HepG2 (cell line): ENCODE results near the gene TTC21B. TPM values are rescaled to one million over a fixed set of nuclear protein-coding genes. Genes with fewer than 3 reads are reported as not detected.

Experiments
- AKAP8 ChIP-seq: sonication (generic); formaldehyde crosslinking; IDR thresholded peaks from 2 replicates; pipeline ENCODE4 v1.5.1; 2020; ENCODE audit warnings: mild to moderate bottlenecking, missing genetic modification reagents
- ETV6 ChIP-seq: sonication (generic); formaldehyde crosslinking; conservative IDR thresholded peaks from 2 replicates; pipeline ENCODE4 v1.4.0; 2020; ENCODE audit warnings: missing genetic modification reagents
- FOXP1 ChIP-seq, 2 experiments: fragments of 450-650 bp in 1 of 2; IDR thresholded peaks; 2 replicates each; pipeline ENCODE4 v1.6.1; 2017 to 2018; ENCODE audit warnings: antibody characterized with exemption in 1 of 2
- GTF2F1 ChIP-seq: fragments of 150-350 bp; IDR thresholded peaks from 2 replicates; pipeline ENCODE4 v1.6.1; 2014; ENCODE audit warnings: low read length
- HDAC2 ChIP-seq: sonication (generic); formaldehyde crosslinking; IDR thresholded peaks from 2 replicates; pipeline ENCODE4 v1.4.0; 2020; ENCODE audit warnings: missing genetic modification reagents
- SMAD9 ChIP-seq: sonication (generic); formaldehyde crosslinking; IDR thresholded peaks from 2 replicates; pipeline ENCODE4 v1.5.1; 2020; ENCODE audit warnings: mild to moderate bottlenecking, missing genetic modification reagents
- SOX5 ChIP-seq: IDR thresholded peaks from 2 replicates; pipeline ENCODE4 v1.6.1; 2016; ENCODE audit warnings: borderline replicate concordance
- SOX6 ChIP-seq, 2 experiments: fragments of 450-650 bp in 1 of 2; sonication (generic) in 1 of 2; formaldehyde crosslinking in 1 of 2; IDR thresholded peaks; 2 replicates each; pipeline versions ENCODE4 v1.4.0 to v1.6.1; 2017 to 2020; ENCODE audit warnings: antibody characterized with exemption in 1 of 2, mild to moderate bottlenecking in 1 of 2, missing genetic modification reagents in 1 of 2
- SRY ChIP-seq: sonication (generic); formaldehyde crosslinking; IDR thresholded peaks from 2 replicates; pipeline ENCODE4 v1.8.0; 2022; ENCODE audit warnings: mild to moderate bottlenecking, missing genetic modification reagents
- TBX3 ChIP-seq: fragments of 450-650 bp; IDR thresholded peaks from 2 replicates; pipeline ENCODE4 v1.6.1; 2017; ENCODE audit warnings: antibody characterized with exemption, mild to moderate bottlenecking, inconsistent platforms, borderline replicate concordance
- ZNF121 ChIP-seq: sonication (generic); formaldehyde crosslinking; IDR thresholded peaks from 2 replicates; pipeline ENCODE4 v1.5.0; 2020; ENCODE audit warnings: mild to moderate bottlenecking, missing genetic modification reagents
- ZNF251 ChIP-seq: sonication (generic); formaldehyde crosslinking; IDR thresholded peaks from 2 replicates; pipeline ENCODE4 v1.9.0; 2021; ENCODE audit warnings: mild to moderate bottlenecking, missing genetic modification reagents
- ZNF274 ChIP-seq: sonication (generic); formaldehyde crosslinking; IDR thresholded peaks from 2 replicates; pipeline ENCODE4 v1.5.1; 2020; ENCODE audit warnings: mild to moderate bottlenecking, missing genetic modification reagents
- ZNF543 ChIP-seq: sonication (generic); formaldehyde crosslinking; IDR thresholded peaks from 2 replicates; pipeline ENCODE4 v1.4.0; 2020; ENCODE audit warnings: mild to moderate bottlenecking, missing genetic modification reagents
- ZNF773 ChIP-seq: sonication (generic); formaldehyde crosslinking; IDR thresholded peaks from 2 replicates; pipeline ENCODE4 v1.4.0; 2020; ENCODE audit warnings: missing genetic modification reagents, borderline replicate concordance
- polyA plus RNA-seq, 8 experiments: library from polyadenylated mRNA; depleted of rRNA in 3 of 8; stranded (reverse) in 7 of 8; unstranded in 1 of 8; fragments of >200 nt; fragmentation: Illumina TruSeq in 4 of 8; extraction: Trizol in 4 of 8; gene quantifications; 2 replicates each; pipeline versions ENCODE4 v1.2.1 to v1.2.3, GENCODE V29; 2011 to 2016; ENCODE audit warnings: low read depth in 4 of 8, missing spikeins in 1 of 8, mixed read lengths in 1 of 8; ENCODE audit not compliant: insufficient read depth in 1 of 8
- total RNA-seq, 5 experiments: library from RNA; depleted of rRNA; stranded (reverse); fragments of >200 nt; fragmentation: Illumina TruSeq; extraction: Trizol; gene quantifications; 2 replicates each; pipeline ENCODE4 v1.2.3, GENCODE V29; 2016; ENCODE audit warnings: low read depth in 1 of 5
- TF ChIP-seq, protein P1 (sequence below): sonication (generic); formaldehyde crosslinking; IDR thresholded peaks from 2 replicates; pipeline ENCODE4 v1.4.0; 2020; ENCODE audit warnings: mild to moderate bottlenecking, missing genetic modification reagents
- TF ChIP-seq, protein P2 (sequence below): IDR thresholded peaks from 2 replicates; pipeline ENCODE4 v1.6.1; 2016; ENCODE audit warnings: low read depth
- TF ChIP-seq, protein P3 (sequence below): sonication (generic); formaldehyde crosslinking; conservative IDR thresholded peaks from 2 replicates; pipeline ENCODE4 v1.4.0; 2020; ENCODE audit warnings: mild to moderate bottlenecking, missing genetic modification reagents, moderate library complexity
- TF ChIP-seq, protein P4 (sequence below): sonication (generic); formaldehyde crosslinking; IDR thresholded peaks from 2 replicates; pipeline ENCODE4 v1.5.0; 2020; ENCODE audit warnings: mild to moderate bottlenecking, missing genetic modification reagents, borderline replicate concordance

Gene TTC21B
- total and polyA plus RNA-seq, 2 of the 13 experiments (the other 11 are each of a cell fraction or from before 2014, with no cell fraction given), result 39.1 to 67.1 TPM

DNA sequence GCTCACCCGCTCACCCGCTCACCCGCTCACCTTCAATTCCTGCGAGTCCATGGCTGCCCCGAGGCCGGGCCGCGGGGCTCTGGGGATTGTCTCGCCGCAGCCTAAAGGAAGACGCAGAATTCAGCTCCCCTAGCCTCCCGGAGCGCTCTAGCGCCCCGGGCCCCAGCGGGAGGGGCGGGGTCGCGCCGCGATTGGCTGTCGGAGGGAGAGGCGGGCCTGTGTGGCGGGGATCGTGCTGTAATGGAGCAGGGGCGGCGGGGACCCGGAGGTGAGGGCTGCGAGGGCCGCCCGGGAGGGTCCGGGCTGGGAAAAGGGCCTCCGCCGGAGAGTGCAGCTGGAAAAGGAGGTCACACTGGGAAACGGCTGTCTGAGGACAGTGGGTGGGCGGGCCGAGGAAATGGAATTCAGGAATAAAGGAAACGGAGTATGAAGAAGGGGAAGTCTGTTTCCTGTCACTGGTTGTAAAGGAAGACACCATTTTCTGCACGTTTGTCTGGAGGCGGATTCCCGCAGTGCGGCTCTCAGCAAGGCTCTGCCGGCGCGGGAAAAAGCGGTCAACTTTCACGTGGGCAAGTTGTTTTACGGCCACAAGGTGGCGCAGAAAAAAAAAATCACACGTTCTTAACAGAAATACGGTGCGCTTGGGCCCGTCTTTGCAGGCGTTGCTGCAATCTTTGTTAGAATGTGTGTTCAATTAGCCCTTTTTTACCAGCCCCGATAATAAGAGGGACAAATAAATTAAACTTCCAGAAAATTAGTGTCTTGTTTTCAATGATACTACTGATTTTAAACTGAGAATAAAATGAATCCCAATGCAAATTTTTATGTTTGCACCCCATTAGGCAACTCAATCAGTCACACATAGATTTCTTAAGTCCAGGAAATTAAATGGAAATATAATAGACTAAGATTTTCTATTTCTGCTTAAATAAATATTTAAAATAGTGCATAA is at the start of gene TTC21B (continued):
- TF ChIP-seq, protein P1, sequence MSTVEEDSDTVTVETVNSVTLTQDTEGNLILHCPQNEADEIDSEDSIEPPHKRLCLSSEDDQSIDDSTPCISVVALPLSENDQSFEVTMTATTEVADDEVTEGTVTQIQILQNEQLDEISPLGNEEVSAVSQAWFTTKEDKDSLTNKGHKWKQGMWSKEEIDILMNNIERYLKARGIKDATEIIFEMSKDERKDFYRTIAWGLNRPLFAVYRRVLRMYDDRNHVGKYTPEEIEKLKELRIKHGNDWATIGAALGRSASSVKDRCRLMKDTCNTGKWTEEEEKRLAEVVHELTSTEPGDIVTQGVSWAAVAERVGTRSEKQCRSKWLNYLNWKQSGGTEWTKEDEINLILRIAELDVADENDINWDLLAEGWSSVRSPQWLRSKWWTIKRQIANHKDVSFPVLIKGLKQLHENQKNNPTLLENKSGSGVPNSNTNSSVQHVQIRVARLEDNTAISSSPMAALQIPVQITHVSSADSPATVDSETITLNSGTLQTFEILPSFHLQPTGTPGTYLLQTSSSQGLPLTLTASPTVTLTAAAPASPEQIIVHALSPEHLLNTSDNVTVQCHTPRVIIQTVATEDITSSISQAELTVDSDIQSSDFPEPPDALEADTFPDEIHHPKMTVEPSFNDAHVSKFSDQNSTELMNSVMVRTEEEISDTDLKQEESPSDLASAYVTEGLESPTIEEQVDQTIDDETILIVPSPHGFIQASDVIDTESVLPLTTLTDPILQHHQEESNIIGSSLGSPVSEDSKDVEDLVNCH, result 0 out of 2 replicates have a peak, but pooled peaks have one; percentile 25
- TF ChIP-seq ZNF121 (CRISPR knock-in tag) (peak; percentile 76), TBX3 (peak; percentile 60; the same call in 1 of the 2 replicates), AKAP8 (CRISPR knock-in tag) (peak; percentile 81), ETV6 (CRISPR knock-in tag) (peak; percentile 28; the same call in 1 of the 2 replicates), ZNF543 (CRISPR knock-in tag) (peak; percentile 99), SMAD9 (CRISPR knock-in tag) (no peak), ZNF274 (peak; percentile 96), ZNF251 (CRISPR knock-in tag) (no peak), ZNF773 (CRISPR knock-in tag) (0 out of 2 replicates have a peak, but pooled peaks have one; percentile 10), SRY (CRISPR knock-in tag) (peak; percentile 89), SOX6 (IDR thresholded peaks at IDR 0.05) (no peak), SOX6 (CRISPR knock-in tag; IDR thresholded peaks at IDR 0.05) (peak; percentile 73), SOX5 (0 out of 2 replicates have a peak, but pooled peaks have one; percentile 45), GTF2F1 (no peak), FOXP1 (IDR thresholded peaks at IDR 0.05) (0 out of 2 replicates have a peak, but pooled peaks have one; percentile 35), FOXP1 (CRISPR knock-in tag; IDR thresholded peaks at IDR 0.05) (peak; percentile 1; the same call in 1 of the 2 replicates), HDAC2 (CRISPR knock-in tag) (peak; percentile 75)
- TF ChIP-seq, protein P2, sequence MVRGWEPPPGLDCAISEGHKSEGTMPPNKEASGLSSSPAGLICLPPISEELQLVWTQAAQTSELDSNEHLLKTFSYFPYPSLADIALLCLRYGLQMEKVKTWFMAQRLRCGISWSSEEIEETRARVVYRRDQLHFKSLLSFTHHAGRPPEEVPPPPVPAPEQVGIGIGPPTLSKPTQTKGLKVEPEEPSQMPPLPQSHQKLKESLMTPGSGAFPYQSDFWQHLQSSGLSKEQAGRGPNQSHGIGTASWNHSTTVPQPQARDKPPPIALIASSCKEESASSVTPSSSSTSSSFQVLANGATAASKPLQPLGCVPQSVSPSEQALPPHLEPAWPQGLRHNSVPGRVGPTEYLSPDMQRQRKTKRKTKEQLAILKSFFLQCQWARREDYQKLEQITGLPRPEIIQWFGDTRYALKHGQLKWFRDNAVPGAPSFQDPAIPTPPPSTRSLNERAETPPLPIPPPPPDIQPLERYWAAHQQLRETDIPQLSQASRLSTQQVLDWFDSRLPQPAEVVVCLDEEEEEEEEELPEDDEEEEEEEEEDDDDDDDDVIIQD, result peak; percentile 68
- TF ChIP-seq, protein P3, sequence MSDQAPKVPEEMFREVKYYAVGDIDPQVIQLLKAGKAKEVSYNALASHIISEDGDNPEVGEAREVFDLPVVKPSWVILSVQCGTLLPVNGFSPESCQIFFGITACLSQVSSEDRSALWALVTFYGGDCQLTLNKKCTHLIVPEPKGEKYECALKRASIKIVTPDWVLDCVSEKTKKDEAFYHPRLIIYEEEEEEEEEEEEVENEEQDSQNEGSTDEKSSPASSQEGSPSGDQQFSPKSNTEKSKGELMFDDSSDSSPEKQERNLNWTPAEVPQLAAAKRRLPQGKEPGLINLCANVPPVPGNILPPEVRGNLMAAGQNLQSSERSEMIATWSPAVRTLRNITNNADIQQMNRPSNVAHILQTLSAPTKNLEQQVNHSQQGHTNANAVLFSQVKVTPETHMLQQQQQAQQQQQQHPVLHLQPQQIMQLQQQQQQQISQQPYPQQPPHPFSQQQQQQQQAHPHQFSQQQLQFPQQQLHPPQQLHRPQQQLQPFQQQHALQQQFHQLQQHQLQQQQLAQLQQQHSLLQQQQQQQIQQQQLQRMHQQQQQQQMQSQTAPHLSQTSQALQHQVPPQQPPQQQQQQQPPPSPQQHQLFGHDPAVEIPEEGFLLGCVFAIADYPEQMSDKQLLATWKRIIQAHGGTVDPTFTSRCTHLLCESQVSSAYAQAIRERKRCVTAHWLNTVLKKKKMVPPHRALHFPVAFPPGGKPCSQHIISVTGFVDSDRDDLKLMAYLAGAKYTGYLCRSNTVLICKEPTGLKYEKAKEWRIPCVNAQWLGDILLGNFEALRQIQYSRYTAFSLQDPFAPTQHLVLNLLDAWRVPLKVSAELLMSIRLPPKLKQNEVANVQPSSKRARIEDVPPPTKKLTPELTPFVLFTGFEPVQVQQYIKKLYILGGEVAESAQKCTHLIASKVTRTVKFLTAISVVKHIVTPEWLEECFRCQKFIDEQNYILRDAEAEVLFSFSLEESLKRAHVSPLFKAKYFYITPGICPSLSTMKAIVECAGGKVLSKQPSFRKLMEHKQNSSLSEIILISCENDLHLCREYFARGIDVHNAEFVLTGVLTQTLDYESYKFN (CRISPR knock-in tag), result peak; percentile 68
- TF ChIP-seq, protein P4, sequence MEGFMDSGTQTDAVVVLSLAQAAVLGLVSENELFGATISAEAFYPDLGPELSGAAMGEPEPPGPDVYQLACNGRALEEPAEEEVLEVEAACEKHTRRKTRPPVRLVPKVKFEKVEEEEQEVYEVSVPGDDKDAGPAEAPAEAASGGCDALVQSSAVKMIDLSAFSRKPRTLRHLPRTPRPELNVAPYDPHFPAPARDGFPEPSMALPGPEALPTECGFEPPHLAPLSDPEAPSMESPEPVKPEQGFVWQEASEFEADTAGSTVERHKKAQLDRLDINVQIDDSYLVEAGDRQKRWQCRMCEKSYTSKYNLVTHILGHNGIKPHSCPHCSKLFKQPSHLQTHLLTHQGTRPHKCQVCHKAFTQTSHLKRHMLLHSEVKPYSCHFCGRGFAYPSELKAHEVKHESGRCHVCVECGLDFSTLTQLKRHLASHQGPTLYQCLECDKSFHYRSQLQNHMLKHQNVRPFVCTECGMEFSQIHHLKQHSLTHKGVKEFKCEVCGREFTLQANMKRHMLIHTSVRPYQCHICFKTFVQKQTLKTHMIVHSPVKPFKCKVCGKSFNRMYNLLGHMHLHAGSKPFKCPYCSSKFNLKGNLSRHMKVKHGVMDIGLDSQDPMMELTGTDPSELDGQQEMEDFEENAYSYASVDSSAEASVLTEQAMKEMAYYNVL (CRISPR knock-in tag), result peak; percentile 84; the same call in 1 of the 2 replicates
